NCI-H2029 treated with DMSO at 0.1 percent for 48 hours (cell line): ENCODE measurements around the gene MAP2K2.

ENCODE experiments used
- DNase-seq: peaks from one replicate; lab custom pipeline; 2025; lab: John Stamatoyannopoulos, UW

The MAP2K2 gene

GRCh38 chr19:4059891-4060620 lies 63.9 kb downstream of the MAP2K2 start:
- no peak for DNase-seq

DNA sequence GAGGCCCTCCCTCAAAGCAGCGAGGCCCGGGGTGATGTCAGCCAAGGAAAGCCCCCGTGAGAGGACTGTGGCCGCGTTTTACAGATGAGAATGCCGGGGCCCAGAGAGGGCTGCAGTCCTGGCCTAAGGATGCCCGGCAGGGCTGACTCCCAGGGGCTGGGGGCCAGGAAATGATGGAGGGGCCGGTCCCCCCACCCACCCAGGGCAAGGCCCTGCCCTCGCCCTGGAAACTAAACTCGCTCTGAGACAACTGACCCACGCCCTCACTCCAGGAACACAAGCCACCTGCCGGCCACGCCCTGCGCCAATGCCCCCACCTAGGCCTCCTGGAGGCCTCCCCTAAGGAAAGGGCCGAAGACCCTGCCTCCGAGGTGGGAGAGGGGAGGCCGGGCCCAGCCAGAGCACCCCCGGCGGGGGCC lies 64.5 kb downstream of the MAP2K2 start:
- no peak for DNase-seq

GRCh38 chr19:4058693-4059452 lies 65.0 kb downstream of the MAP2K2 start:
- no peak for DNase-seq

GRCh38 chr19:4057931-4058692 lies 65.8 kb downstream of the MAP2K2 start:
- DNase-seq = no peak

- DNase-seq = no peak
Observed at GRCh38 chr19:4055209-4055552, 68.7 kb downstream of the MAP2K2 start.

GRCh38 chr19:4054441-4055208 lies 69.3 kb downstream of the MAP2K2 start:
- no peak for DNase-seq

GRCh38 chr19:4053423-4054324 lies 70.2 kb downstream of the MAP2K2 start:
- DNase-seq = no peak

DNA sequence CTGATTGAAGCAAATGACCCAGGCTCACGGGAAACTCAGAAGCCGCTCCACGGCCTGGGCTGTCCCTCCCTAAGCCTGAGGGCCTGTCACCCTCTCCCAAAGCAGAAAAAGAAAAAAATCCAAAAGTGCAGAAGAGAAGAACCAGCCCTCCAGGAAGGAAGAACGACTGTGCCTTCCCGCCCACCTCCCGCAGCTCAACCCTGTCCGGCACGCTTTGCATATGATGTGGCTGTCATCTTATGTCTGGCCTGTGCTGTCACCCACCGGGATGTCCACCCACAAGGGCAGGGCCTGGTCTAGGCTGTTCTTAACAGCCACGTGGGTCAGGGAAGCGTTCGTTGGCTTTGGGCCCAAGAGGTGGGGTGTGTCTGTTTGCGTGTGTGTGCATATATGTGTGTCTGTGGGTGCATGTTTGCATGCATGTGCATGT lies 70.9 kb downstream of the MAP2K2 start:
- no peak for DNase-seq

GRCh38 chr19:4052114-4052992 lies 71.6 kb downstream of the MAP2K2 start:
- no peak for DNase-seq

DNA sequence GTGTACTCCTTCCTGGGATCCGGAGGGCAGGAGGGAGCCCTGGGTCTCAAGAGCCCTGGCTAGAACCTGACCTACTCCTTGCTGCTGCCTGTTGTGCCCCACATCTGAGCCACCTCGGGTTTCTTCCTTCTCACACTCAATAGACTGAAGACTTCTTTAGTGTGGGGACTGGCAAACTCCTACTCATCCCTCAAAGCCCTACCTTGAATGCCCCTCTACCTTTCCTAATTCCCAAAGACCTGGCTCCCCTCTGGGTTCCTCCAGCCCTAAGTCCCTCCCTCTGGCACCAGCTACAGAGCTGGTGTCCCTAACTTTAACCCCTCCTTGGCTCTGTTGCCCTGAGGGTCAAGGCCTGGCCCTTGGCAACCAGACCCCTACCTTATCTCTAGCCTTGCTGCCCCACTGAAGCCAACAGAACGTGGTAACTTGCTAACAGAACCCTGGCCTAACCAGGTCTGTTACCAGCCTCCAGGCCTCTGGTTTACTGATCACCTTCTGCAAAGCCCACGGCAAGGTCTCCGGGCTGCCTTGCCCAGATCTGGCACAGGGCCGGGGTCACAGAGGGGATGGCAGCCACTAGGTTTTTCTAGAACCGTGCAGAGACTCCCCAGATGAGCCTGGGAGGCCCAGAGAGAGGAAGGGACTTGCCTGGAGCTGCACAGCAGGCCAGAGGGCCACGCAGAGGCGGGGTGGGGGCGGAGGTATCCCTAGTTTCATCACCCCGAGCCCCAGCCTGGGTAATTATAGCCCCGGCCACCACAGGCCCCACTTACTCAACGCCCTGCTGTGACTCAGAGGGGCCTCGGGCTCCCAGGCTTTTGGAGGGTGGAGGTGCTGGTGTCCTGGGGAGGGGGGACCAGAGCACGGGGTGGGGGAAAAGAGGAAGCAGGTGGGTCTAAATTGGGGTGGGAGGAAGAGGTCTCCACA lies 72.5 kb downstream of the MAP2K2 start:
- DNase-seq = no peak

DNA sequence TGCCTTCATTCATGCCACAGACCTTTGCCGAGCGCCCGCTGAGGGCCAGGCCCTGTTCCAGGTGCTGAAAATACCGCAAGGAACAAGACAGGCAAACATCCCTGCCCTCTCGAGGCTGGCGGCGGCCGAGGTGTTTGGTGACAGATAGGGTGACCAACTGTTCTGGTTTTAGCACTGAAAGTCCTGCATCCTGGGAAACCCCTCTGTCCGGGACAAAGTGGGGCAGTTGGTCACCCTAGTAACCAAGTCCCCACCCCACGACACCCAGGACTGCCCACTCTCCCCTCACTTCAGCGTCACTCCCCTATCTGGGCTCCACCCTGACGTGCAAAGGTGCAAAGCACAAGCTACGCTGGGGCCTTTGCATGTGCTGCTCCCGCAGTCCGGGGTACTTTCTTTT lies 74.5 kb downstream of the MAP2K2 start:
- no peak for DNase-seq

DNA sequence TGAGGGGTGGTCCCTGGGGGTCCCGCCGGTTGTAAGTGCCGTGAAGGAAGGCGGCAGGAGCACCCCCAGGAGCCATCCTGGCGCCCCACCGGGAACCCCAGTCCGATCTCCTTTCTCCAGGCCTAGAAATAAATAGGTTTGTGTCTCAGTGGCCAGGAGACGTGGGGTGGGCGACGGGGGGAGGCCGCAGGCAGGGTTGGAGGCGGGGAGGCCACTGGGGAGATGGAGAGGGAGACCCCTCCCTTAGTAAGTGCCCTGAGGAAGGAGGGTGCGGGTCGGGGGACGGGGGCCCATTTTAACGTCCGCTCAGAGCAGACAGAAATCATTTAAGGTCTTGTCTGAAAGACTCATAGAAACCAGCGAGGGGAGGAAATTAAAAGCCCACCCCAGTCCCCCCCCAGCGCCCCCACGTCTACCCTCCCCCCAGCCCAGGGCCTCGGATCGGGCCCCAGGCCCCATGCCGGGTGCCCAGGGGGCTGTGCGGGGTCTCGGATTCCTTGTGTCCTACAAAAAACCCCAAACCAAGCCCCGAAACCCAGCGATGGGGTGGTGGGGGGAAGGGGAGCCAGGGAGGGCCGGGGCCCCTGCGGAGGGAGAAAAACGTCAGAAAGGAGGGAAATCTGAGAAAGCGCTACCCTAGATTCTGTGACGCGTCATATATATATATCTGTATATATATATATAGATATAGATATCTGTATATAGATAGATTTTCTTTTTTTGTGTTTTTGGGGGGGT lies 76.8 kb downstream of the MAP2K2 start:
- DNase-seq = no peak

GRCh38 chr19:4046362-4046691 lies 77.6 kb downstream of the MAP2K2 start:
- no peak for DNase-seq

GRCh38 chr19:4045597-4046361 lies 78.1 kb downstream of the MAP2K2 start:
- no peak for DNase-seq

- no peak for DNase-seq
Observed at GRCh38 chr19:4044990-4045465, 78.9 kb downstream of the MAP2K2 start.

- no peak for DNase-seq
Observed at GRCh38 chr19:4043966-4044715, 79.8 kb downstream of the MAP2K2 start.

DNA sequence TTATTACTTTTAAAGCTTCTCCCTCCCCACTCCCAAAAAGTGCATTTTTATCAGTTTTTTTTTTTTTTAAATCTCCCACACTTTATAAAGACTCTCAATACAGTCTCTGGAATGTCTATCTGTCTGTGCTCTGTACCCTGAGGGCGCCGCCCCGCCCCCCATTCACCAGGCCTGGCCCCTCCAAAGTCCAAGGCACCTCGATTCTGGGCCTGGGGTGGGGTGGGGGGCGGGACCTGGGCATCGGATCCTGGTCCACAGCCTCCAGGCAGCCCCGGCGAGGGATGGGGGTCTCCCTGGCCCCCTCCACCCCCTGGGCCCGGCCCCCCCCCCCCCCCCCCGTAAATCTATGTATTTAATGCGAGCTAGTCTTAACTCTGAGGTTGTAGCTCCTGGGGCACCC lies 80.5 kb downstream of the MAP2K2 start:
- DNase-seq = no peak
